ENCODE results near the gene EWSR1. TPM values are rescaled to one million over a fixed set of nuclear protein-coding genes. Genes with fewer than 3 reads are reported as not detected.

EWSR1 gene
- polyA plus RNA-seq, 3 donors, result 81.2 to 280 (median 136) TPM

DNA sequence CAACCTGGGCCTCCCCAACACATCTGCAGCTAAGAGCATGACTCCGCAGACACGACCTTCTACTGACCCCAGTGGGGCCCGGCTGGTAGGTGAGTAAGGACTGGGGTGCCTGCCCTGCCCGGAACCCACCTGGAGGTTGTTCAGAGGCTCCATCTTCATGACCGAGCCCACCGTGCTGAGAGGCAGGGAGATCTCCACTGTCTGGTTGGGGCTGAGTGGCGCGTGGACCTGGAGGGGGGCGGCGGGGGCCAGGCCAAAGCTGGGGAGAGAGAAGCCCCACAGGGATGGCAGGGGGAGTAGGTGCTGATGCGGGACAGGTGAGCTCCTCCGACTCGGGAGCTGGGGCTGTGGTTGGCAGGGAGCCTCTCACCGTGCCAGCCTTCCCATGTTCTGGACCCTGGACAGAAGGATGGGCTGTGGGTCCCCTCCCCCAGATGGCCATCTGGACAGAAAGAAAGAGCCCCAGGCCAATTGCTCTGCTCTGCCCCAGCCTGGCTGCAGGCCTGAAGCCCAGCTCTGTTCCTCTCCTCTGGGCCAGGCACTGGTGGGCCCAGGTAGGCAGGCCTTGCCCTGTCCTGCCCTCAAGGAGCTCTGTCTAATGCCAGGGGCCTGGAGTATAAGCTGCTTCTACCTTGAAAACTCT, 63.7 kb downstream of the EWSR1 start:
- H2AFZ ChIP-seq (ENCODE audit: insufficient read depth, low read depth, low read length, poor library complexity, severe bottlenecking), result no peak overlapping the region
- intact Hi-C loops (cut with micrococcal nuclease), result no loop called here
- Mint-ChIP-seq H3K27ac (peak overlapping the region in 1 of 7 donors; percentile 32), H3K4me1 (no peaks in the 10 kb centered on the region), H3K27me3 (ENCODE audit: low read depth in 3 of 3) (peaks cover 0 to 2% (median 0%) of the 10 kb centered on the region in 3 donors), H3K9me3 (no peaks in the 10 kb centered on the region), H3K36me3 (peaks cover 74 to 95% of the 10 kb centered on the region in 2 donors), H3K4me3 (no peak overlapping the region)
- H3K9me3 ChIP-seq (replicated peaks in 1 of 2; ENCODE audit: control insufficient read depth in 1 of 2, insufficient read depth in 1 of 2, low read length in 2 of 2), result no peaks in the 10 kb centered on the region
- DNase-seq, result no peak
- TF ChIP-seq, protein P1, sequence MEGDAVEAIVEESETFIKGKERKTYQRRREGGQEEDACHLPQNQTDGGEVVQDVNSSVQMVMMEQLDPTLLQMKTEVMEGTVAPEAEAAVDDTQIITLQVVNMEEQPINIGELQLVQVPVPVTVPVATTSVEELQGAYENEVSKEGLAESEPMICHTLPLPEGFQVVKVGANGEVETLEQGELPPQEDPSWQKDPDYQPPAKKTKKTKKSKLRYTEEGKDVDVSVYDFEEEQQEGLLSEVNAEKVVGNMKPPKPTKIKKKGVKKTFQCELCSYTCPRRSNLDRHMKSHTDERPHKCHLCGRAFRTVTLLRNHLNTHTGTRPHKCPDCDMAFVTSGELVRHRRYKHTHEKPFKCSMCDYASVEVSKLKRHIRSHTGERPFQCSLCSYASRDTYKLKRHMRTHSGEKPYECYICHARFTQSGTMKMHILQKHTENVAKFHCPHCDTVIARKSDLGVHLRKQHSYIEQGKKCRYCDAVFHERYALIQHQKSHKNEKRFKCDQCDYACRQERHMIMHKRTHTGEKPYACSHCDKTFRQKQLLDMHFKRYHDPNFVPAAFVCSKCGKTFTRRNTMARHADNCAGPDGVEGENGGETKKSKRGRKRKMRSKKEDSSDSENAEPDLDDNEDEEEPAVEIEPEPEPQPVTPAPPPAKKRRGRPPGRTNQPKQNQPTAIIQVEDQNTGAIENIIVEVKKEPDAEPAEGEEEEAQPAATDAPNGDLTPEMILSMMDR (IDR thresholded peaks at IDR 0.05), result no peak
- no peaks in the 10 kb centered on the region for H3K4me1 ChIP-seq (ENCODE audit: control insufficient read depth in 1 of 2, insufficient read depth in 2 of 2, low read length in 2 of 2)
- no peaks in the 10 kb centered on the region for H3K27me3 ChIP-seq (ENCODE audit: control insufficient read depth in 2 of 2, insufficient read depth in 2 of 2, low read length in 2 of 2)
- H3K27ac ChIP-seq (ENCODE audit: low read depth in 1 of 2, low read length in 2 of 2), result no peak overlapping the region
- H3K4me3 ChIP-seq (replicated peaks in 1 of 3; ENCODE audit: low read depth in 2 of 3, low read length in 3 of 3), result no peak overlapping the region
- no peak overlapping the region for H3K9ac ChIP-seq (ENCODE audit: insufficient read depth, low read length, poor library complexity, severe bottlenecking)
- peaks cover 99 to 100% of the 10 kb centered on the region in 2 donors for H3K36me3 ChIP-seq (replicated peaks in 1 of 2; ENCODE audit: control insufficient read depth in 1 of 2, insufficient read depth in 2 of 2, low read length in 2 of 2)
- peaks cover 53% of the 10 kb centered on the region for H4K20me1 ChIP-seq (ENCODE audit: insufficient read depth, low read length)
- H3K79me2 ChIP-seq (ENCODE audit: insufficient read depth, low read length), result no peaks in the 10 kb centered on the region
- 88% methylated on average over 14 of the region's 14 CpGs for WGBS (ENCODE audit: insufficient coverage)
- H3K4me2 ChIP-seq (replicated peaks; ENCODE audit: extremely low read depth, low read length, poor library complexity, severe bottlenecking), result no peak overlapping the region

DNA sequence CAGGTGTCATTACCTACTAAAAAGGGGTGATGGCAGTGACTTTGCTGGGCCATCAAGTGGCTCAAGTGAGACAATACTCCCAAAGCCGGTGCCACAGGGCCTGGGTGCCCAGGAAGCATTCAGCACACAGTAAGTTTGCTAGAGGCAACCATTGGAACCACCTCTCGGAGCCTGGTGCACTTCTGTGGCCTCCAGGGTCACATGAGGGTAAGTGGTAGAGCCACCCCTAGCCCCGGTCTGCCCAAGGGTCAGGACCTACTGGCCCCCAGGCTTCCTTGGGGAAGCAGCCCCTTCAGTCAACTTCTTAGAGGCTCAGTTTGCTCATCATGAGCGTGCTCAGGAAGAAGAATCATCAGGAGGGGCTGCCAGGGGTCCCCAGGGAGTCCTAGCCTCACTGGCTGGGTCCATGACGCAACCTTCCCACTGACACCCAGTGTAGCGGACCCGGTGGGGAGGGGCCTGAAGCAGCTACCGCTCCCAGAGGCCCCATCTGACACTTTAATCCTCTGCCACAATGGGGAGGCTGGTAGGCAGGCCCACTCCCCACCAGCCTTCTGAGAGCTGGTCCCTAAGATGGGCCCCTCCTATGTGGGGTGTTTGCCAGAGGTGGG, 64.9 kb downstream of the EWSR1 start:
- no peak overlapping the region for H2AFZ ChIP-seq (ENCODE audit: insufficient read depth, low read depth, low read length, poor library complexity, severe bottlenecking)
- no peaks in the 10 kb centered on the region for H3K79me2 ChIP-seq (ENCODE audit: insufficient read depth, low read length)
- Mint-ChIP-seq H3K36me3 (peaks cover 78 to 96% of the 10 kb centered on the region in 2 donors), H3K4me1 (no peaks in the 10 kb centered on the region), H3K9me3 (no peaks in the 10 kb centered on the region), H3K27me3 (ENCODE audit: low read depth in 3 of 3) (peaks cover 0 to 2% (median 0%) of the 10 kb centered on the region in 3 donors), H3K27ac (peak overlapping the region in 3 of 7 donors; percentile 22 to 54 (median 45)), H3K4me3 (no peak overlapping the region)
- TF ChIP-seq, protein P1 (IDR thresholded peaks at IDR 0.05), result no peak
- 82% methylated on average over 7 of the region's 8 CpGs for WGBS (ENCODE audit: insufficient coverage)
- intact Hi-C loops (cut with micrococcal nuclease), result no loop called here
- peaks cover 60% of the 10 kb centered on the region for H4K20me1 ChIP-seq (ENCODE audit: insufficient read depth, low read length)
- H3K4me2 ChIP-seq (replicated peaks; ENCODE audit: extremely low read depth, low read length, poor library complexity, severe bottlenecking), result no peak overlapping the region
- H3K9me3 ChIP-seq (replicated peaks in 1 of 2; ENCODE audit: control insufficient read depth in 1 of 2, insufficient read depth in 1 of 2, low read length in 2 of 2), result no peaks in the 10 kb centered on the region
- no peak overlapping the region for H3K27ac ChIP-seq (ENCODE audit: low read depth in 1 of 2, low read length in 2 of 2)
- no peak overlapping the region for H3K4me3 ChIP-seq (replicated peaks in 1 of 3; ENCODE audit: low read depth in 2 of 3, low read length in 3 of 3)
- H3K9ac ChIP-seq (ENCODE audit: insufficient read depth, low read length, poor library complexity, severe bottlenecking), result no peak overlapping the region
- DNase-seq, result no peak
- no peaks in the 10 kb centered on the region for H3K27me3 ChIP-seq (ENCODE audit: control insufficient read depth in 2 of 2, insufficient read depth in 2 of 2, low read length in 2 of 2)
- no peaks in the 10 kb centered on the region for H3K4me1 ChIP-seq (ENCODE audit: control insufficient read depth in 1 of 2, insufficient read depth in 2 of 2, low read length in 2 of 2)
- peaks cover 99 to 100% of the 10 kb centered on the region in 2 donors for H3K36me3 ChIP-seq (replicated peaks in 1 of 2; ENCODE audit: control insufficient read depth in 1 of 2, insufficient read depth in 2 of 2, low read length in 2 of 2)
